ENCODE data around the gene PTGFRN.

Gene PTGFRN

GRCh38 chr1:116920211-116920610, 10.5 kb downstream of the PTGFRN start:
- no peak overlapping the region for H3K4me3 ChIP-seq (replicated peaks; ENCODE audit: low read depth, low read length)
- no peak for DNase-seq (ENCODE audit: extremely low read depth, low read depth)
- TF ChIP-seq CTCF (IDR thresholded peaks at IDR 0.05; ENCODE audit: low read depth, low read length, missing control alignments), result no peak

GRCh38 chr1:116921301-116921885, 11.7 kb downstream of the PTGFRN start:
- H3K4me3 ChIP-seq (replicated peaks; ENCODE audit: low read depth, low read length), result no peak overlapping the region
- no peak for TF ChIP-seq CTCF (IDR thresholded peaks at IDR 0.05; ENCODE audit: low read depth, low read length, missing control alignments)
- no peak for DNase-seq (ENCODE audit: extremely low read depth, low read depth)

DNA sequence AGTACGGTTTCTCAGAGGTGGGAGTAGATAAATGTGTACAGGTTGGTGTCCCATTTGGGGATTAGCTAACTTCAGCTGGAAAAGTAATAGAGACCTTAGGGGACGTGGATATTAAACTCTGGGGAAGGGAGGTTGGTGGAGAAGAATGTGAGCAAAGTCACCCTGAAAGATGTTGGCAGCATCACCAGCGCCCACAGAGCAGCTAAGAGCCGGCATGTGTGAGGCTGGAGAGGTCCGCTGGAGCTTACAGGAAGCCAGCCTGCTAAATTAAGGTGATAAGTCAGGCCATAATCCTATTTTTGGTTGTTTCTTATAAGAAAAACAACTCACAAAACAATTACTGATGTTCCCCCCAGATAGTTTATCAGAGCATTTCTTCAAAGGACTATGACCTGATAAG, 12.2 kb downstream of the PTGFRN start:
- TF ChIP-seq CTCF (IDR thresholded peaks at IDR 0.05; ENCODE audit: low read depth, low read length, missing control alignments), result no peak
- DNase-seq (ENCODE audit: extremely low read depth, low read depth), result no peak
- no peak overlapping the region for H3K4me3 ChIP-seq (replicated peaks; ENCODE audit: low read depth, low read length)

GRCh38 chr1:116923421-116923820, 13.7 kb downstream of the PTGFRN start:
- H3K4me3 ChIP-seq (replicated peaks; ENCODE audit: low read depth, low read length), result no peak overlapping the region
- DNase-seq (ENCODE audit: extremely low read depth, low read depth), result no peak
- no peak for TF ChIP-seq CTCF (IDR thresholded peaks at IDR 0.05; ENCODE audit: low read depth, low read length, missing control alignments)

DNA sequence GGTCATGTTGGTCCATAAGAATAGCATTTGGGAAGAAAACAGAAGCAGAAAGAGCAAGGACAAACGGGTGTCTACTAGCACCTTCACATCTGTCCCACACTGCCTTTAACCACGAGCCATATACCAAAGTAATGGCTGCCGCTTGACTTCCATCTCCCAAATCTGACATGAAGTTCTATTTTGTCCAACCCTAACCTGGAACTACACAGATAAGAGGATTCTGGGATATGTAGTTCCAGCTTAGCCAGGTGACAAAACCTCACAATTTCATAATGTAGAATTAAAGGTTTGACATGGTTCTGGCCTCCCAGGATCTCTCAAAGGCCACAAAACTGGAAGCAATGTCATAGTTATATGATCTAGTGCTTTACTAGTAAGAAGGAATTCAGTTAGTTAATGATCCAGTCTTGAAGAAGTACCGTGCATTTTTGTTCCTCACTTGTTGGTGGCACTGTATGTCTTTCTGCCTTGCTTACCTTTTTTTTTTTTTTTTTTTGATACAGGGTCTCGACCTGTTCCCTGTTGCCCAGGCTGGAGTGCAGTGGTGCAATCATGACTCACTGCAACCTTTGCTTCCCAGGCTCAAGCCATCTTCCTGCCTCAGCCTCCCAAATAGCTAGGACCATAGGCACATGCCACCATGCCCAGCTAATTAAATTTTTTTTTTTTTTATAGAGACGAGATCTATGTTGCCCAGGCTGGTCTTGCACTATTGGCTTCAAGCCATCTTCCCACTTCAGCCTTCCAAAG, 17.5 kb downstream of the PTGFRN start:
- no peak for DNase-seq (ENCODE audit: extremely low read depth, low read depth)
- TF ChIP-seq CTCF (IDR thresholded peaks at IDR 0.05; ENCODE audit: low read depth, low read length, missing control alignments), result no peak
- H3K4me3 ChIP-seq (replicated peaks; ENCODE audit: low read depth, low read length), result no peak overlapping the region

DNA sequence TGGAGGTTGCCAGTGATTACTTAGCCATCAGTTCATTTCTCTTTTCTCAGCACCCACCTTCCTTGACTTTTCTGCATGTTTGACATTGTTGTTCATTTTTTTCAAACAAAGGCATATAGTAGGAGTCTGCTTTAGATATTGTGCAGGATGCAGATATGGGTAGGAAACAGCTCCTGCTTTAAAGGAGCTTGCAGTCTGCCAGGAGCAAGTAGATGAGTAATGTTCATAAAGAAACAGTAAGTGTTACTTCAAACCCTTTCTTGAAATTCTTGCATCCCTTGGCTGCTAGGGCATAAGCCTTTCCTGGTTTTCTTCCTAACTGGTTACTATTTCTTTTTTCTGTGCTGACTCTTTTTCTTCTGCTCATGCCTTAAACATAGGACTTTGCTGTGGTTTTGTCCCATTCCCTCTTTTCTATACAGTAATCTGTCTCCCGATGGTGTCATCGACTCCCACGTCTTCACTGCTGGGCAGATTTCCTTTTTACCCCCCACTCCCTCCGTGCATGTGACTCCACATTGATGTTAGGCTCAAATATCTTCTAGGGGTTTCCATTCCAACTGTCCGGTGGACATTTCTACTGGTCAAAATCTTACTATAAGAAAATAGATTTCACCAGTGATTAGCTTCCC, 20.4 kb downstream of the PTGFRN start:
- no peak for TF ChIP-seq CTCF (IDR thresholded peaks at IDR 0.05; ENCODE audit: low read depth, low read length, missing control alignments)
- DNase-seq (ENCODE audit: extremely low read depth, low read depth), result no peak
- H3K4me3 ChIP-seq (replicated peaks; ENCODE audit: low read depth, low read length), result no peak overlapping the region
